ENCODE measurements around the gene PIN1.
"Not testable (repeated sequence)": the region's sequence is repeated elsewhere in the genome, so short reads cannot be mapped to it uniquely, and the experiment has no call there.

The PIN1 gene

GRCh38 chr19:9818734-9819595 lies 16.2 kb upstream of the PIN1 start, which contains the start of gene FBXL12:
TSS of gene FBXL12 (minus strand) at chr19:9819079. CDS start at chr19:9818813, 266 bp downstream.
- peak; percentile 99 for DNase-seq

- DNase-seq = no peak
Observed at GRCh38 chr19:9819596-9819909, 15.6 kb upstream of the PIN1 start.

GRCh38 chr19:9820034-9820433 lies 15.1 kb upstream of the PIN1 start:
- DNase-seq = not testable (repeated sequence)

GRCh38 chr19:9823816-9824215 lies 11.3 kb upstream of the PIN1 start:
- DNase-seq = no peak

GRCh38 chr19:9827289-9828238 lies 7.6 kb upstream of the PIN1 start, which contains the start of gene UBL5:
TSS of gene UBL5 (plus strand) at chr19:9827918. CDS start at chr19:9828338, 420 bp downstream.
- DNase-seq = peak; percentile 90

GRCh38 chr19:9828551-9829063 lies 6.5 kb upstream of the PIN1 start:
- no peak for DNase-seq

- DNase-seq = no peak
Observed at GRCh38 chr19:9834307-9834725, 802 bp upstream of the PIN1 start.

GRCh38 chr19:9835507-9835949 lies 410 bp downstream of the PIN1 start:
- DNase-seq = no peak

- DNase-seq = no peak
Observed at GRCh38 chr19:9836021-9836420, 903 bp downstream of the PIN1 start.

- no peak for DNase-seq
Observed at GRCh38 chr19:9838324-9838723, 3.2 kb downstream of the PIN1 start.

GRCh38 chr19:9839415-9839814 lies 4.3 kb downstream of the PIN1 start:
- DNase-seq = no peak

- DNase-seq = no peak
Observed at GRCh38 chr19:9842834-9843625, 7.9 kb downstream of the PIN1 start.

- DNase-seq = not testable (repeated sequence)
Observed at GRCh38 chr19:9843626-9844273, 8.6 kb downstream of the PIN1 start.

GRCh38 chr19:9847087-9847671 lies 12.1 kb downstream of the PIN1 start:
- no peak for DNase-seq

GRCh38 chr19:9848060-9848459 lies 12.9 kb downstream of the PIN1 start:
- DNase-seq = no peak

GRCh38 chr19:9848762-9849161 lies 13.6 kb downstream of the PIN1 start:
- no peak for DNase-seq

GRCh38 chr19:9849791-9850190 lies 14.7 kb downstream of the PIN1 start:
- no peak for DNase-seq

GRCh38 chr19:9850235-9850959 lies 15.3 kb downstream of the PIN1 start:
- no peak for DNase-seq

- no peak for DNase-seq
Observed at GRCh38 chr19:9854282-9854846, 19.2 kb downstream of the PIN1 start.

GRCh38 chr19:9856609-9857008 lies 21.5 kb downstream of the PIN1 start:
- no peak for DNase-seq
